ENCODE data around the gene ZNF282. TPM values are rescaled to one million over a fixed set of nuclear protein-coding genes. Genes with fewer than 3 reads are reported as not detected.

ZNF282 gene
- 42.9 and 48.2 TPM in 2 replicates for total RNA-seq

DNA sequence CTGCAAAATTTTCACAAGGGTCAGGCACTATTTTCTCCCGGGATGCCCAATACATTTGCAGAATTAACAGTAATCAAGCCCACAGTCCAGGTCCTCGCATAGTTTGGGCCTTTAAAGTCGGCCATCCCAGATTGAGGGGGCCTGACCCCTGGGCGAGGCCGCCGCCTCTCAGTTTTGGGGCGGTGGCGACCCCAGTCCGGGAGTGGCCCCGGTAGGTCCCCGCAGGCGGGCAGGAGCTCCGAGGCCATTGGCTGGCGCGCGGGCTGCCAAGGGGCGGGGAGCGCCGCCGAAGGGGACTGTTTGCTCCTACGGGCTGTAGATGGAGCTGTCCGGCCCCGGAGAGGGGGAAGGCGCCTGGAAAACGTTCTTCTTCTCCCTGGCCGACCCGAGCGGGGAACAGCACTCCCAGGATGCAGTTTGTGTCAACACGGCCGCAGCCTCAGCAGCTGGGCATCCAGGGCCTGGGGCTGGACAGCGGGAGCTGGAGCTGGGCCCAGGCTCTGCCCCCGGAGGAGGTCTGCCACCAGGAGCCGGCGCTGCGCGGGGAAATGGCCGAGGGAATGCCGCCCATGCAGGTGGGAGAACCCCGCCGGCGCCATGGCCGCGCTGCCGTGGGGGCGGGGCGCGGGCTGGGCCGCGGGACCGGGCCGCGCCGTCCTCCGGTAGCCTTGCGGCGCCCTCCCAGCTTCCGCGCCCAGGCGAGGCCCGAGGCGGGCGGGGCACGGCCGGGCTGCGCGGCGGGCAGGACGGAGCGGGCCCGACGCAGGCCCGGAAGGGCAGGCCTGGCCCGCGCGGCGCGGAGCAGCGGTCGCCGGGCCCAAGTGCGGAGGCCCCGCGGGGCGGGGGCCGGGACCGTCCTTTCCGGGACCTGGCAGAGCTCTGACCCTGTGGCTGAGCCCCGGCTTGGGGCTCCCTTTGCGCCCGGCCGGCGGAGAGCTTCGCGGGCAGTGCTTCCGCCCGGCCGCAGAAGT, at the start of gene ZNF282:
Gene ZNF282 (plus strand): TSS at position 367 of the 971 bp plus-strand sequence. CDS start 44 bp downstream, at position 411.

DNA sequence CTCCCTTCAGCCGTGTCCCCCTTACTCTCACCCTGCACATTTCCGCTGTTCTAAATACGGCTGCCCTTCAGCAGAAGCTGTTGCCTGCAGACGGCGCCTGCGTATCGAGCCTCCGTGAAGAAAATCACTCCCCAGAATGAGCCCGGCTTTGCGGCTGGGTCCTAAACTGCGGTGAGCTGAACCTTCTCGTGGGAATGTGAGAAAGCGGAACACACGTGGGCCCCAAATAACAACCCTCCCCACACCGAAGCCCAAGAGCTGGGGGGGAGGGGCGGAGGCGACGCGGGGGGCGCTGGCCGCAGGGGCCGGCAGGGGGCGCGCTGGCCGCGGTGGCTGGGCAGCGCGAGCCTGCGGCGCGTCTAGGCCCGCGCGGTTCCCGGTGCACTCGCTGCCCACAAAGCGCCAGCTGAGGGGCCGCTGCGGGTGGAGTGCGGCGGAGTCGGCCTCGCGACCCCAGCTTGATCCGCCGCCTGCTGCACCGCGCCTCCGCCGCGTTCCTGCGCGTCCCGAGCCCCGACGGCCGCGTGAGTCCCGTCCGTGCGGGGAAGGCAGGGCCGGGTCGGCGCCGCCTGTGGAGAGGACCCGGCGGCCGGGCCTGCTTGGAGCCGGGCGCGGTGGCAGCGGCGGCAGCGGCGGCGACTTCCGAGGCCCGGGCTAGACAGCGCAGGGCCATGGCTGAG, 48.1 kb upstream of the ZNF282 start, which contains the start of gene ZNF398:
Gene ZNF398 (plus strand): TSS at position 382 of the 680 bp plus-strand sequence. CDS start 290 bp downstream, at position 672.

DNA sequence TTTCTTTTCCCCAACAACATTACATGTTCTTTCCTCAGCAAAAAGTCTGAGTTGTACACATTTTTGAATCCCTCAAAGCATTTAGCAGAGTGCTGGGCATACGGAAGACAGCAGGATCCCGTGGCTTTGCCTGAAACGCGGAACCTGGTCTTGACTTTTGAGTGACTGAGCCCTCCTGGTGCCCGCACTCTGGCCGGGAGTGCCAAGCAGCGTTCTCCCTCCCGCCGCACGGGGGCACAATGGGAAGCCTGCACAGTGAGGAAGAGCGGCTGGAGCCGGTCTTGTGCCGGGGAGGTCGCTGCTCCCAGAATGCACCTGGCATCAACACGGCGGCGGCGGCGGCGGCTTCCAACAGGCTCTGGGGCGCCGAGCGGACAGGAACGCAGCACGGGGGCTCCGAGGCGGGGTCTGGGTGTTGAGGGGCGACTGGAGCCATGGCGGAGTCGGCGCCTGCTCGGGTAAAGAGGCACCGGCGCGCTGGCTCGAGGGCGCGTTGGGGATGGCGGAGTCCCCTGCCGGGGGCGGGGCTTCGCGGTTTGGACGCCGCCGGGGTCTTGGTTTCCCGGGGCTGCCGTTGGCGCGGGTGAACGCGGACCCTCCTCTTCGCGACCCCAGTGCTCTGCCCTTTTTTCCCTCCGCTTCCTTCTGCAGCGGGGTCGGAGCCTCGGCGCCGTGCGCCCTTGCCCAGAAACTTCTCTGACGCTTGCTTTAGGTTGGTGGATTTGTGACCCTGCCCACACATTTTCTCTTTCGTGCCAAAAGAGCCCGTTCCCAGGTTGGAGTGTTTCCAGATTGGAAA, 44.2 kb downstream of the ZNF282 start, which contains the start of gene ZNF212:
Gene ZNF212 (plus strand): TSS at position 307 of the 799 bp plus-strand sequence. CDS start 128 bp downstream, at position 435.

DNA sequence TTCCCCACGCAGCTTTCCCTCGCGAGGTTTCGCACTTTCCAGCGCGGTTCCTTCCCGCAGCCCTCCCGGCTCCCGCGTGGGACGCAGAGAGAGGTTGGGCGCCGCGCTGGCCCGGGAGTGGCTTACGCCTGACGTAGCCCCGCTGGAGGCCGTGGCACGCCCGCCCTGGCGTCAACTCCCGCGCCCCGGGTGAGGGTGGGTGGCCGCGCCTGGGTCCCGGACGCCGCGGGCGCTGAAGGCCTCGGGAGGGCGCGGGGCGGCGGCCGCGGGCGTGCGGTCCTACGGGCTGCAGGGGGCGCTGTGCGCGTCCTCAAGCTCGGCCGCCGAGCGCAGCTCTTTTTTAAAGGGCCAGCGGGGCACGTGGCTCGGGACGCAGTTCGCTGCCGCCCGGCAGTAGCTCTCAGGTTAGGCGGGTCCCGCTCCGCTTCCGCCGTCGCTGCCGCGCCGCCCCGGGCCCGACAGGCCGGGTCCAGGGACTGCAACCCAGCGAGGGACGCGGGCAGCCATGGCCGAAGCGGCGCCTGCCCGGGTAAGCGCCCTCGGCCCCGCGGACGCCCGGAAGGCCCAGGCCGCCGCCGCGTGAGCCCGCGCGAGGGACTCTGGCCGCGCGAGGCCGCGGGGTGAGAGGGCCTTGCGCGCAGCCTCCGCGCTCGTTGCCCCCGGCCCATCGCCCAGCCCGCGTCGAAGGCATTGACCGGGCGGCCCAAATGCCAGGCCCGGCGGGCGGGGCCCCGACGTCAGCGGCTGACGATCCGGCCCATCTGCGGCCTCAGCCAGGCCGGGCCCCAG, 66.7 kb downstream of the ZNF282 start, which contains the start of gene ZNF783:
Gene ZNF783 (plus strand): TSS at position 368 of the 789 bp plus-strand sequence. CDS start 138 bp downstream, at position 506.

Small RNA genes within 50 kb of the gene (small RNA-seq; reads per million reads assigned to genes)
- gene AC004890.1: not detected

Other genes starting within 250 kb of the ZNF282 start
- 304 and 328 TPM in 2 replicates for gene PDIA4, start 167.0 kb upstream of the ZNF282 start, total RNA-seq
- 4.1 and 4.6 TPM in 2 replicates for gene ZNF786, start 104.8 kb upstream of the ZNF282 start, total RNA-seq
- 2.6 and 3.4 TPM in 2 replicates for gene ZNF425, start 69.2 kb upstream of the ZNF282 start, total RNA-seq
- 27.8 and 30.8 TPM in 2 replicates for gene ZNF398, start 48.1 kb upstream of the ZNF282 start, total RNA-seq
- 6.8 and 8.7 TPM in 2 replicates for gene ZNF212, start 44.1 kb downstream of the ZNF282 start, total RNA-seq
- 17.0 and 20.0 TPM in 2 replicates for gene ZNF783, start 66.7 kb downstream of the ZNF282 start, total RNA-seq